ENCODE measurements around the gene FOXP1.

FOXP1 gene

GRCh38 chr3:71264840-71265239, 318.7 kb downstream of the FOXP1 start:
- no peak for DNase-seq (ENCODE audit: low spot score)

GRCh38 chr3:71262364-71263265, 320.9 kb downstream of the FOXP1 start:
- no peak for DNase-seq (ENCODE audit: low spot score)

DNA sequence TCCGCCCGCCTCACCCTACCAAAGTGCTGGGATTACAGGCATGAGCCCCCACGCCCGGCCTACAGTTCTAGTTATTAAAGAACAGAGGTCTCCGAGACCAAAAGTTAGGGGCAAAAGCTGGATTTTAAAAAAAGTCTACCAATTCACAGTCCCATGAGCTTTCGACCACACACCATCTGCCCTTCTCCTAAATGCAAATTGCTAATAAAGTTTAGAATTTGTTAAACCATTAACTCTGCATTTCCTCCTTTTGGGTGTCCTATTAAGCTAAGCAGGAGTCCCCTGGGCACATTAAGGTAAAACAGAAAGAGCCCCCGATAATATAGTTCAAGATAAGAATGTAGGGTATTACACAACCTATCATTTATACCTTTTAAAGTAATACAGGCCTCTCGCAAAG, 322.7 kb downstream of the FOXP1 start:
- DNase-seq (ENCODE audit: low spot score), result no peak

DNA sequence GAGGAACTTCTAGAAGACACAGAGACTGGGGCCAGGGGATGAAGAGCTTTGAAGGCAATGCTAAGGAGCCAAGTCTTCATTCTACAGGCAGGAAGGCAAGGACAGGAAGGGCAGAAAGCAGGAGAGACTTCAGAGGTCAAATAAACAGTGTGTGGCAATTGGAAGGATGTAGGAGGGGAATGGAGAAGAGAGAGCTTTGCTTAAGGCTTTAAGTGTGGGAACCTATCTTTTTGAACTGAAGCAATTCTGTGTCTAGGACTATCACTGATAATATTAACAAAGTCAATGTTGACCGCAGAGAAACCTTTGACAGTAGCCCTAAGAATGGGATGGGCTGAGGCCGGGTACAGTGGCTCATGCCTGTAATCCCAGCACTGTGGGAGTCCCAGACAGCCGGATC, 325.0 kb downstream of the FOXP1 start:
- DNase-seq (ENCODE audit: low spot score), result no peak

DNA sequence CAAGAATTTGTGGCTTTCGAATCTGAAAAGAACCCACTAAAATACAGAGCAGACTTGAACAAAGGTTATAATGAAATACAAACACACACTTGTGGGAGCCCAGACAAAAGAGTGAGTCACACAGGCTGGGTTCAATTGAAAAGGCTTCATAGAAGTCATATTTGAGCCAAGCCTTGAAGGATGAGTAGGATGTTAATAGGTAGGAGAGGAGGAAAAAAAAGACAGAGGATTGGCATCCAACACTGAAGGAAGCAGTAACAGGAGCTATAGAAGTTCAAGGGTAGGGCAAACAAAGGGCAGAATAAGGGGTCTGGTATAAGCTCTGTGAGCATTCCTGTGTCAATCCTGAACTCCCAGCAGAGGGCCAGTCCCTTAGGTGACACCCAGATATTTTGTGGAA, 325.4 kb downstream of the FOXP1 start:
- DNase-seq (ENCODE audit: low spot score), result peak; percentile 10

GRCh38 chr3:71255498-71255897, 328.0 kb downstream of the FOXP1 start:
- DNase-seq (ENCODE audit: low spot score), result no peak

DNA sequence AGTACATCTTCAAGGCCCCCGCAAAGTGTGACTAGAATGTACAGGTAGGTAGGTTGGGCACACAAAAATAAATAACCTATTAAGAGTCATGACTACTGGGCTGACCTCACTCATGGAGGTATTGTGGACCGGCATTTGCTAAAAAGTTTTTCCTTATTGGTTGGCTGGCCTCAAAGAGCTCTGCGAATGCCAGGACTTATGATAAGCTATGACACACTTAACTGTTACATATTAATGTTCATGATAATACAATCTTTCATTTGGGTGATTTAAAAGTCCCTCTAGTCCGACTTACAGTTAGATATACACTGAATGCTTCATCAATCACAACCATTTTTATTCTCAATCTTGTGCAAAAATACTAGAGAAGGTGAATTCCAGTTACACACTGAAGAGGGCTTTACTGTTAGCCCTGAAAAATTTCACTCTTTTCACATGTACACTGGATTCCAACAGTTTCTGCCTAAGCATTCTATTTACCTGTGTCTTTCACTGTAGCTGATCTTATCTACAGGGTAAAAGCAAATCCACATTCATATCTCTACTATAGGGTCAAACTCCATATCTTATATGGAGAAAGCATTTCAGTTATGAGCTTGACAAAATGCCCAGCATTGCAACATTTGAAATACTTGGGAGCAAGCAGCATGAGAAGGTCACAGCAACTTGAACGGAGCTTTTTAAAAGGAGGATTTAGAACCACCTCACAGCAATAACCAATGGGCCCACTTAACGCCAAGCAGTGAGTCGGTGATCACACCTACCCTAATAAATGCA, 329.1 kb downstream of the FOXP1 start:
- DNase-seq (ENCODE audit: low spot score), result no peak

DNA sequence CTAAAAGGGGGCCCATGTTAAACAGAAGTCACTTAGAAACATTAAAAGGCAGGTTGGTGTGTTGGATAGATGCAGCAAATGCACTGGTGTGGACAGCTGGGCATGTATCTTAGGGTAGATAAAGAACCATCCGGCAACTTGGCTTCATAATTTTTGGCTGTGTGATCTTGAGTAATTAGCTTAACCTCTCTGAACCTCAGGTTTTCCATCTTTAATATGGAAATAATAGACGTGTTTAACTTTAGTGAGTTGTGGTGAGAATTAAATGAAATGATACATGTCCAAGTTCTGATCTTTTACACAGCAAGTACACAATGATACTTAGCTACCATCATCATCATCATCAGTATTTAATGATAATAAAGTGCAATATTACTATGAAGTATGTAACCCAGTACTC, 330.4 kb downstream of the FOXP1 start:
- DNase-seq (ENCODE audit: low spot score), result no peak

- no peak for DNase-seq (ENCODE audit: low spot score)
Observed at GRCh38 chr3:71252466-71252865, 331.1 kb downstream of the FOXP1 start.

- no peak for DNase-seq (ENCODE audit: low spot score)
Observed at GRCh38 chr3:71251156-71251775, 332.3 kb downstream of the FOXP1 start.

GRCh38 chr3:71250026-71250425, 333.5 kb downstream of the FOXP1 start:
- no peak for DNase-seq (ENCODE audit: low spot score)

DNA sequence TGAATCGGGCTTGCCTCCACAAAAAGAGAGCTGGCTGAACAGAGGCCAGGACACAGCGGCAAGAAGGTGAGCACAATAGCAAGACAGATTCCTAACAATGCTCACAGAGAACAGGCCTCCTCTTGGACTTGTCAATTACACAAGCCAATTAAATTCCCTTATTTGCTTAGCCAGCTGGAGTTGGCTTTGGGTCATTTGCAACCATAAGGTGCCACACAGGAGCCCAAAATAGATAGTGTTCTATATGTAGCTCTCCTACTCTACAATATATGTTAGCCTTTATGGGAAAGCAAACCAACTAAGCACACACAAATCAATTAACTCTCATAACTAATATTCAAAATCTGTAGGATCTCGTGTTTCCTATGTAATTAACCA, 335.6 kb downstream of the FOXP1 start:
- DNase-seq (ENCODE audit: low spot score), result no peak

- DNase-seq (ENCODE audit: low spot score), result peak; percentile 45
Observed at GRCh38 chr3:71247221-71247957, 336.1 kb downstream of the FOXP1 start.

- no peak for DNase-seq (ENCODE audit: low spot score)
Observed at GRCh38 chr3:71245971-71246880, 337.3 kb downstream of the FOXP1 start.

DNA sequence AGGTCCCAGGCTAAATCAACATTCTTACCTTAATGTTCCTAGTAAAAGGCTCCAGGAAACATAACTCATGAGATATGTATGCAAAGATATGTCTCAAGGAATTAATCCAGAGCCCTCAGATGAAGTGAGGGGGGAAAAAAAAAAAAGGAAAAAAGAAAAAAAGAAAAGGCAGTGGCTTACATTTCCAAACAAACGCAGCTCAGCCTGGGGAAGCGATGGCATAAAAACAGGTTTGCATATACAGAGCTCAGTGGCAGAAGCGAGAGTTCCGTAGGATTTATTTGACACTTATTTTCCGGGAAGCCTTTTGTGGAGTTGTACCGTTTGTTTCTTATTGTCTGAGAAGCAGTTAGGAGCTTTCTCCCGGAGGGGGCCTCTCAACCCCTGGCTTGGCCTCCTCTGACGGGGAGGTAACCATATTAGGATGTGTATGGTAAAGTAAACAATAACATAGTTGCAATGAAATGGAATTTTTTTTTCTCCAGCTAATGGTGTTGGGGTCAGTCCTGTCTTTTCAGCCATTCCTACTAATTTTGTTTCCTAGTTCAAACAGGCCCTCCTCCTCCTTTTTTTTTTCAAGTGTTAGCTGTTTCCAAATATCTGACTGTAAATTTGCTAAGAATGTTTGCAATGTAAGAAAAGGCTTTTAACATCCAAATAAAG, 338.6 kb downstream of the FOXP1 start:
- DNase-seq (ENCODE audit: low spot score), result no peak

GRCh38 chr3:71244153-71244825, 339.2 kb downstream of the FOXP1 start:
- no peak for DNase-seq (ENCODE audit: low spot score)

DNA sequence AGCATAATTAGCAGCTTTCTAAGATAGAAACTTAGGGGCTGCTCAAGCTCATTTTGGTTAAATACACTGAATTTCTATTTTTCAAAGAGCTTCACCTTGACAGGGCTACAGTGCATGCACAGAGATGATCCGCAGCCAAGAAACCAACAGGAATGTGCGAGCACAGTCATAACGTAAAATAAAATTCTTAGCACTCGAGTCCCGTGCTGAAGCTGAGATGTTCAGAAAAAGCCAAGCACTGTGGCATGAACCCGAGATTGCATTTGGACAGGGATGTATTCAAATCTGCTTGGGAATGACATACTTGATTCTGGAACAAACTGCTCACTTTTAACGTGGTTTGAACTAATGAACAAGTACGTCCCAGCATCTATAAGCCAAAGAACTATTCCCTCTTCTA, 340.3 kb downstream of the FOXP1 start:
- DNase-seq (ENCODE audit: low spot score), result no peak

DNA sequence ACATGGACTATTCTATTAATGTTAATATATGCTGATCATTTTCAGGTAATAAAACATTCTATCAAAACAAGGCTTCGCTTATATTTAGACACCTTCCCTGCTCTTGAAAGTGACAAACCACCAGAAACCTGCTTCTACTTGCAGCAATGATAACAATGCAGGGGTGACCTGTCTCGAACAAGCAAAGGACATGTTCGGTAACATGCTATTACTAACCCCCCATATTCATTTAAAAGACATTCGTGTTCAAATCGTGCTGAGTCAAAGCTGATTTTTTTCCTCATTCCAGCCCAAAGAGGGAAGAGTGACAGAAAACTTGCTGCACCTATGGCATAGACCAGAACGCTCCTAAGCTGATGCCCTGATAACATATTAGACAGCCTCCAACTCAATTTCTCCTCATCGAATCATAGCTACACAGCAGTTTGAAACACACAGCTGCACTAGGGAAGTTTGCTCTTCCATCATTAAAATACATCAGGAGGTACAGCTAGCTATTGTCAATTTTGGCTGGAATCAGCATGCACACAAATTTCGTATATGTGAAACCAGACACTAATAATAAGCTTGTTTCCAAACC, 341.5 kb downstream of the FOXP1 start:
- DNase-seq (ENCODE audit: low spot score), result no peak

- no peak for DNase-seq (ENCODE audit: low spot score)
Observed at GRCh38 chr3:71241246-71241901, 342.2 kb downstream of the FOXP1 start.

Measured in globus pallidus (tissue), 1 donor.